SK-N-SH (cell line): ENCODE data around the gene POU4F1.

Experiments
- CHD2 ChIP-seq: fragments of 150-350 bp; IDR thresholded peaks from 2 replicates; pipeline ENCODE4 v1.6.1; 2018; ENCODE audit warnings: low read length; ENCODE audit not compliant: partially characterized antibody
- EZH2phosphoT487 ChIP-seq: fragments of 200-600 bp; sonication (generic); IDR thresholded peaks from 2 replicates; pipeline ENCODE4 v1.6.1; 2017; ENCODE audit warnings: low read depth, mixed run types, mild to moderate bottlenecking, antibody characterized with exemption, moderate library complexity, borderline replicate concordance
- FOXM1 ChIP-seq: IDR thresholded peaks from 2 replicates; pipeline ENCODE4 v1.4.0; 2012; ENCODE audit warnings: low read depth, mild to moderate bottlenecking
- GABPA ChIP-seq: IDR thresholded peaks from 2 replicates; pipeline ENCODE4 v1.4.0; 2012; ENCODE audit warnings: low read depth, mild to moderate bottlenecking
- POLR2AphosphoS5 ChIP-seq: IDR thresholded peaks from 2 replicates; pipeline ENCODE4 v1.6.1; 2012; ENCODE audit warnings: low read depth, low read length
- RCOR1 ChIP-seq: fragments of 150-350 bp; IDR thresholded peaks from 2 replicates; pipeline ENCODE4 v1.6.1; 2017; ENCODE audit warnings: antibody characterized with exemption, low read length
- TAF1 ChIP-seq: IDR thresholded peaks from 2 replicates; pipeline ENCODE4 v1.6.1; 2012; ENCODE audit warnings: low read depth, mild to moderate bottlenecking, low read length, moderate library complexity, borderline replicate concordance
- TCF12 ChIP-seq: IDR thresholded peaks from 2 replicates; pipeline ENCODE4 v1.4.0; 2012
- TF ChIP-seq, protein P1 (sequence below): fragments of 200-600 bp; sonication (generic); IDR thresholded peaks from 2 replicates; pipeline ENCODE4 v1.6.1; 2017; ENCODE audit warnings: antibody characterized with exemption, mild to moderate bottlenecking, moderate library complexity
- TF ChIP-seq, protein P2 (sequence below): IDR thresholded peaks from 2 replicates; pipeline ENCODE4 v1.4.0; 2012; ENCODE audit warnings: low read depth, borderline replicate concordance

DNA sequence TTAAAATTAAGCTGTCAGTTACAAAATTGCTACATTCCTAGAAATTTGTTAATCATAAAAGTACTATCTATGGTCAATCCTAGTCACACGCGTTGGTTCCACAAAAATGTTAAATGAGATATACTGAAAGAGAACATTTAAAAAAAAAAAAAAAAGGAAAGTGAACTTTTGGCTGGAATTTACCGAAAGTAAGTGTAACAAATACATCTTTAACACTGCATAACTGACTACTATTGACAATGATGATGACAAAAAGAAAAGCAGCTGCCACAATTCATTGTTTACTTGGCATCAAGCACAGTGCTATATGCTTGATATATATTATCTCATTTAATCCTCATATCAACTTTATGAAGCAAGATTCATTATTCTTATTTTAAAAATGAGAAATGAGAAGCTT, 19.8 kb upstream of the POU4F1 start:
- TF ChIP-seq TAF1 (no peak), FOXM1 (no peak), TCF12 (no peak), RCOR1 (no peak), POLR2AphosphoS5 (no peak), EZH2phosphoT487 (no peak), CHD2 (no peak), GABPA (no peak)
- TF ChIP-seq, protein P1, sequence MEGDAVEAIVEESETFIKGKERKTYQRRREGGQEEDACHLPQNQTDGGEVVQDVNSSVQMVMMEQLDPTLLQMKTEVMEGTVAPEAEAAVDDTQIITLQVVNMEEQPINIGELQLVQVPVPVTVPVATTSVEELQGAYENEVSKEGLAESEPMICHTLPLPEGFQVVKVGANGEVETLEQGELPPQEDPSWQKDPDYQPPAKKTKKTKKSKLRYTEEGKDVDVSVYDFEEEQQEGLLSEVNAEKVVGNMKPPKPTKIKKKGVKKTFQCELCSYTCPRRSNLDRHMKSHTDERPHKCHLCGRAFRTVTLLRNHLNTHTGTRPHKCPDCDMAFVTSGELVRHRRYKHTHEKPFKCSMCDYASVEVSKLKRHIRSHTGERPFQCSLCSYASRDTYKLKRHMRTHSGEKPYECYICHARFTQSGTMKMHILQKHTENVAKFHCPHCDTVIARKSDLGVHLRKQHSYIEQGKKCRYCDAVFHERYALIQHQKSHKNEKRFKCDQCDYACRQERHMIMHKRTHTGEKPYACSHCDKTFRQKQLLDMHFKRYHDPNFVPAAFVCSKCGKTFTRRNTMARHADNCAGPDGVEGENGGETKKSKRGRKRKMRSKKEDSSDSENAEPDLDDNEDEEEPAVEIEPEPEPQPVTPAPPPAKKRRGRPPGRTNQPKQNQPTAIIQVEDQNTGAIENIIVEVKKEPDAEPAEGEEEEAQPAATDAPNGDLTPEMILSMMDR: no peak
- TF ChIP-seq, protein P2, sequence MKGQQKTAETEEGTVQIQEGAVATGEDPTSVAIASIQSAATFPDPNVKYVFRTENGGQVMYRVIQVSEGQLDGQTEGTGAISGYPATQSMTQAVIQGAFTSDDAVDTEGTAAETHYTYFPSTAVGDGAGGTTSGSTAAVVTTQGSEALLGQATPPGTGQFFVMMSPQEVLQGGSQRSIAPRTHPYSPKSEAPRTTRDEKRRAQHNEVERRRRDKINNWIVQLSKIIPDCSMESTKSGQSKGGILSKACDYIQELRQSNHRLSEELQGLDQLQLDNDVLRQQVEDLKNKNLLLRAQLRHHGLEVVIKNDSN: no peak
